Ecto neural progenitor cell (in vitro differentiated cells): ENCODE results near the gene CYP26B1.
A peak's percentile ranks its signal among the peaks of the same experiment; 100 is the strongest.
"Not testable (repeated sequence)": the region's sequence is repeated elsewhere in the genome, so short reads cannot be mapped to it uniquely, and the experiment has no call there.

Experiments used
- DNase-seq: peaks from one replicate; pipeline ENCODE4 v3.0.0-alpha.2; 2018; ENCODE audit warnings: low spot score

CYP26B1 gene

DNA sequence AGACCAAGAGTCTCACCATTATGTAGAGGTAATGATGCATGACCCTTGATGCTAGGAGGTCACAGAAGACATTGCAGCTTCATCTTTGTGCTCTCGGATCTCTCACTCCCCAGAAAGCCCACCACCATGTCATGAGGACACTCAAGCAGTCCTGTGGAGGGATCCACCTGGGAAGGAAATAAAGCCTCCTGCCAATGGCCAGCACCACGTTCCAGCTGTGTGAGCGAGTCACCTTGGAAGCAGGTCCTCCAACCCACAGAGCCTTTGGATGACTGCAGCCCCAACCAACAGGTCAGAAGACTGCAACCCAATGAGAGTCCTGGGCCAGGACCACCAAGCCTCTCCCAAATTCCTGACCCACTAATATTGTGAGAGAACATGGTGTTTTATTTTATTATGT is 38.4 kb downstream of the CYP26B1 start:
- DNase-seq, result peak; percentile 30

DNA sequence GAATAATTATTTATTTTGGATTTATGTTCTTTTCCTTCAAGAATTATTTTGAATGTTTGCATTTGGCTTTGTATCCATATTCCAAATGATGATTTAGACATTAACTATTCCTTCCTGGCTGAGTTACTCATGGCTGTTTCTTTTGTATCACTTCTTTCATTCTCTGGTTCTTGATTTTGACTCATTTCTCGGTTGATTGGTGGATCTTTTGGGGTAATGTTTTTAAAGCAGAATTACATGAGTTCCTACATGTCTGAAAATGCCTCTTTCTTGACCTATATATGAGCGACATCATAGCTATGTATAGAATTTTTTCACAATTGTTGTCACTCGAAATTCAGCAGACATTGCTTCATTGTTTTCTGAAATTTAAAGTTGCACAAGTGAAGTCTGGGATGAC is 39.5 kb downstream of the CYP26B1 start:
- DNase-seq, result no peak

DNA sequence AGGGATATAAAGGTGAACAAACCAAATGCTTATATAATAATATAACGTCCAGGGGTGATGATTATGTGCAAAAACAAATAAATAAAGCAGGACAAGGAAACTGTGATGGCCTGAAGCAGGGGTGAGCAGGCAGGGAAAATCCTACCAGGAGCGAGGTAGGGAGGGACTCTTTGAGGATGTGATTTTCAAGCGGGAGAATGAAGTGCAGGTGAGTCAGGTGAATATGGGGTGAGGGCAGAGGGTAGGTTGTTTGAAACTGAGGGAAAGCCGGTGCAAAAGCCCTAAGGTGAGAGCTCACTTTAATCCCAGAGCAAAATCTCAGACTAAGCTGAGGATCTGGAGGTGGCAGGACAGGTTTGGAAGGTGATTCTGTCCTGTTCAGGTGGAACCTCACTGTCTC is 40.7 kb downstream of the CYP26B1 start:
- DNase-seq, result no peak

DNA sequence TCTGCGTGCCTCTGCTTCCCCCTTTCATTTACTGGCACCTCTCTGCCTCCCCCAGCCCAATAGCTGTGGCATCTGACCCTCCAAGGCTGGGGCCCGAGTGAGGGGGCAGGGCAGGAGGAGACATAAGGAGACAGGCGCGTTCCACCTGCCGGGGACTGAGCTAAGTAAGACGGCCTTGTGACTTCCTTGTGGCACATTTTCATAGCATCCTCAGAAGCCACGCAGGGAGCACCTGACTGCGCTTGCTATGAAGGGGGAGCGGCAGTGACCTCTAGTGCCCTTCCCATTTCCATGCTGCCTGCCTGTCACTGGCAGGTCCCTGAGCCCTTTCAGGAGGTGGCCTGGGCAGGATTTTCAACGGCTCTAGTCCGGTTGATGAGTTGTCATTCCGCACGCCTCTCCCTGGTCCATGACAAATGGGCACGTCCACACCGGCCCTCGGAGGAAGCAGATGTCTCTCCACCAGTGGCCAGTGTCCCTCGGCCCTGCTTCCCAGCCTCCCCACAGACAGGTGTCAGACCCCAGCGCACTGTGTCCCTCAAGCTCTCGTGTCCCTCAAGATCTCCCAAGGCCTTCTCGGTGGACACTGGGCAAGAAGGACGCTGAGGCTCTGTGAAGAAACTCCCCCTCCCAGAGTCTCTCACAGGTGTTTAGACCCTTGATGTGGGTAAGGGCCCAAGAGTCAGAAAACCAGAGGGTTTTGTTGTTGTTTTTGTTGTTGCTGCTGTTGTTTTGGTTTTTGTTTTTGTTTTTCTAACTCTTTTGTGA is 42.7 kb downstream of the CYP26B1 start:
- peak; percentile 44 for DNase-seq

DNA sequence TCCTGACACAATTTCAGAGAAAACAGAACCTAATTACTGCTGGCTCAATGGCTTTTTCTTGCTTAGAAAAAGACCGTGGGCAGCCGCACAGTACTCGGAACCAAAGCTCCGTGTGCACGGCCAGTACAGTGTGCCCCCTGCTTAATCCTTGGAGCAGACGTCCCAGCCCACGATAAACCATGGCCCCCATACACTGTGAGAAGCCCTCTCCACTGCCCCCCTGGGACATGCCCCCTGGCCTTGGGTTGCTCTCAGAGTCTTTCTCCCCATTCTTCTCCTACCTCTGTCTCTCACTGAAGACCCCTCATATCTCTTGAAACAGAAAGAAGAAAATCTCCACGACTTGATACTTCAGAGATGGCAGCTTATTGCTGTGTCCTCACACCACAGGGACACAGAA is 44.0 kb downstream of the CYP26B1 start:
- no peak for DNase-seq

DNA sequence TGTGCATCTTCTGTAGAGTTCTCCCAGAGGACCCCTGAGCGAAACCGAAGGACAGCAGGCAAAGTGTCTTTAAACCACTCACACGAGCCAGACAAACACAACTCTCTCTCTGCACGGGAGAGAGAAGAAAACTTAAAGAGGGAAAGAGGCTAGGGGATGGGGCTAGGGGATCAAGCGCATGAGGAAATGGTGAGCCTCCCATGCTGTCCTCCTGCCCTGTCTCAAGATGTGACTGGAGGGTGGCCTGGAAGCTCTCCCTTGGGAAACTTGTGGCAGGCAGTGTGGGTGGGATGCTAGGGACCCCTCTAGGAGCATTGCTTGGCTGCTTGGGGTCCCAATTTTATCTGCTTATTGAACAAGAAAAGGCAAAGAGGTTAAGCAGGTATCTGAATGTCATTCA is 44.5 kb downstream of the CYP26B1 start:
- peak; percentile 28 for DNase-seq

DNA sequence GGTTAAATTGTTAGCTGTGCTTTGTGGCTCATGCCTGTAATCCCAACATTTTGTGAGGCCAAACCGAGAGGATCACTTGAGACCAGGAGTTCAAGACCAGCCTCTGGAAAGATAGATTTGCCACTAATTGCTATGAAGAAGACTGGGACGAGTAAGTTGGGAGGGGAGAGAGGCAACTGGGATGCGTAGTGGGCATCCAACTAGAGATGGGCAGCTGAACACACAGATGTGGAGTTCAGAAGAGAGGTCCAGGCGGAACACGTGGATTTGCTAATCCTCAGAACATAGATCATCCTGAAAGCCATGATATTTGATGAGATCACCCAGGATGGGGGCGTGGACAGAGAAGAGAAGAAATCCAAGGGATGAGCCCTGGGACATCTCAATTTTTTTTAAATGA is 48.7 kb downstream of the CYP26B1 start:
- DNase-seq, result no peak

DNA sequence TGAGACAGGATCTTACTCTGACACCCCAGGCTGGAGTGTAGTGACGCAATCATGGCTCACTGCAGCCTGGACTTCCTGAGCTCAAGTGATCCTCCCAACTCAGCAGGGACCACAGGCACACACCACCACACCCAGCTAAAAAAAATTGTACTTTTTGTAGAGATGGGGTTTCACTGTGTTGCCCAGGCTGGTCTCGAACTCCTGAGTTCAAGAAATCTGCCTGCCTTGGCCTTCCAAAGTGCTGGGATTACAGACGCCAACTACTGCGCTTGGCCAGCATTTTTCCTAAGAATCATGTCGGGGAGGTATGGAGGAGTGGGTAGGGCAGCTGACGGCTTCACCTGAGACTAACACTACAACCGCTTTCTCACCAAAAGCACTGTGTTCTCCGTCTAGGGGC is 50.4 kb downstream of the CYP26B1 start:
- DNase-seq, result peak; percentile 25

DNA sequence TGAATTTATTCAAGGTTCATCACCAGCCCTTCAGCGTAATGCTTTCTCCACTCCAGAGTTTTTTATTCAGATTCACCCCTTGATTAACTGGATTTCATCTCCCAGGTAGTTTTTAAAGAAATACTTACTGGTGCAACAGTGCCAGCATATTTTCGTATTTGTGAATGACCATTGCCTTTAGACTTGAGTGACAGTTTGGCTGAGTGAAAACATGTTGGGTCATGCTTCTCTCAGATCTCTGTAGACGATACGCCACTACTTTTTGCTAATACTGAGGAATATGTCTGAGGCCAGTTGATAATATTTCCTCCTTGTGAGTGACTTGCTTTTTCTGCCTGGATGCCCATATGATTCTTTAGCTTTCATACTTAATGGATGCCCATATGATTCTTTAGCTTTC is 51.5 kb downstream of the CYP26B1 start:
- no peak for DNase-seq

DNA sequence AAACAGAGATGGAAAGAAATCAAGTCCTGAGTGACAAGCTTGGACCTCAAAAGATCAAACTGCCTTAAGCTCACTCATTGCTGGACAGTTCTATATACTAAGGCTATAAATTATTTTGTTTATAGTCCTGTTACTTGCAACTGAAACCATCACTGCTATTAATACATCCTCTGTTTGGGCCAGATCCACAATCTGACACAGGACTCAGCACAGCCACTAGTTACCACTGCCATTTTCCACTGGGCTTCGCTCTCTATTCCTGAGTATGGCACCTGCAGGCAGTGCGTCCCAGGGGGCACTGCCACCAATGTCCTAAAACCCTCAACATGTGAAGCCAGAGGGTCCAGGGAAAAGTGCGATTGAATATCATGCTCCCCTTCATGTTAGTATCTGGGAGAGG is 52.3 kb downstream of the CYP26B1 start:
- no peak for DNase-seq

DNA sequence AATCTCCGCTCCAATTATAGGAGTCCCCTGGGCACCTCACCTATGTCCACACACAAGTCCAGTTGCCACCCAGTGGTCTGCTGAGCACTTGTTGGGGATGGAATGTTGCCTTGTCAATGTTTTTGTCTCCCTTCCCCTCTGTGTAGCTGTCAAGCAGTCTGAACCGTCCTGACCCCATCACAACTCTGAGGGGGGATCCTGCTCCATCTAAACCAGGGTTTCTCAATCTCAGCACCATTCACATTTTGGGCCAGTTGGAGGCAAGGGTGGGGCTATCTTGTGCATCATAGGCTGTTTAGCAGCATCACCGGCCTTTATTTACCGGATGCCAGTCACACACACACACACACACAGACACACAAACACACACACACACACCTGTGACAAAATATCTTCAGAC is 53.0 kb downstream of the CYP26B1 start:
- DNase-seq, result no peak

DNA sequence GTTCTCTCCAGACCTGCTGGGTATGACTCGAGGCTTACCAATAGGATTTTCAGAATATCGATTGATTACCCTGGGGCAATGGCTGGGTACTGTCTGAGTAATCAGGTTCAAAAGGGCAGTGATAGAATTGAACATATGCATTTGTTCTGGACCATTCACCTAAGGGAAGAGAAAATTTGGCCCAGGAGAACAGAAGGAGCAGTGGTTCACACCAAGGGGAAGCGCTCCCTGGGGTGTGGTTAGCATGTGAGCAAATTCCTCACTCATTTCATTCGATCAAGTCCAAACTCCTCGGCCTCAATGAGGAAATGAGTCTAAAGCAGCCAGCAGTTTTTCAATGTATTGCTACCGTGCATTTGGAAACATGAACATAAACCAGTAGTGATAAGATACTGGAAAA is 55.6 kb downstream of the CYP26B1 start:
- DNase-seq, result no peak

DNA sequence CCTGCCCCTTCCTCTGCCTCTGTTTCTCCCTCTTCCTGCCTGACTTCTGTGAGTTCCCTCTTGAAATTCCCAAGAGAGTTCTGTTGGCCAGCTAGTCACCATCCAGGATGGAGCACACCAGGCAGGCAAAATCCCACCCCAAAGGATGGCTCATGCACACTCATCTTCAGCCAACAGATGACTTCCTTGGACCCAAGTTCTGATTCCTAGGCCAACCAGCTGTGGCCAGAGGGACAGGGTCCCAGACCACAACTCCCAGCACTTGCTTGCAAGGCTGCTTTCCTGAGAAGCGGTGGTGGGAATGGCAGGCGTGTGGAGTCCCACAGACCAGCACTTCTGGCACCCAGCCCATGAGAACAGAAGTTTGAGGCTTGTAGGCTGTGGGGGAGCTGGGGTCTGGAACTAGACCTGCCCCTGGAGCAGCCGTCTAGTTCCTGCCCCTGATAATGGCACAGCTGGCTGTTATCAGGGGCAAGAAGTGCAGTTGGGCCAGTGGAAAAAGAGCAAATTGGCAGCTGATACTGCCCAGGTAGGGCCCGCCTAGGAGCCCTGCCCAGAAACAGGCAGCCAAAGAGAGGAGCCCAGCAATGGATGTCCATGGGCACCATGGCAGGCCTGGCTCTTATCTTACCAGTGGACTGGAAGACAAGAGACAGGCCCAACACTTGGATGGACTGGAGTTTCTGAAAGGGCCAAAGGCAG is 56.7 kb downstream of the CYP26B1 start:
- no peak for DNase-seq

DNA sequence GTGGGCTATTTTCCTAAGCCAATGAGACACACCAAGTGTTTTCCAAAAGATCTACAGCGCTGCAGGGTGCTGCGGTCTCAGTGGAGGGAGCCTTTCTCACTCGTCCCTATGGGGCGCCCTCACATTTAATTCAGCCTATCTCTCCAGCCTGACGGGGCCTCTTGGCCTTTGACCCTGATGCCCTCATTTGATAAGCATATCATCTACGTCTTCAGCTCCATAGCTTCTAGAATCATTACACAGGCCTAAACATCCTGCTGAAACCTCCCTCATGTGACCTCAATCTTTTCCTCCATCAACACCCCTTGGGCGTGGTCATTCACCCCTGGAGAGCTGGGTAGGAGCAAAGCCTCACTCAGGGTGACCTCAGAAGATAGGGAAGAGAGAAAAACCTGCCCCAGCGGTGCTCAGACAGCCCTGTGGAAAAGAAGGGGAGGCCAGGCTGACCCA is 57.4 kb downstream of the CYP26B1 start:
- DNase-seq, result no peak

DNA sequence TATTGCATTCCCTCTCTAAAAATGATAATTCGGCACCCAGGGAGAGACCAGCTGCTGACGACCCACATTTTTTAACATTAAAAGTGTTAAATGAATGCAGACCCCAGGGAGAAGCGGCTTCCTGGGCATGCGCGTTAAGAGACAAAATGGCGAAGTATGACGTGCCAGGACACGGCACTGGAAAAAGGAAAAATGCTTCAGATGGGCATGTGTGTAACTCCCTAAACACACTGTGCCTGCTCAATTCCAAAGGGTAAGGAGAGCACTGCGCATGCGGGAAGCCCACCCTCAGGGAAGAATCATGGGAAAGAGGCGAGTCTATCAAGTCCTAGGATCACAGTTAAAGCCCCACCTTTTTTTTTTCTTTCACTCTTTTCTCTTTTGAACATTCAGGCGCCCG is 58.1 kb downstream of the CYP26B1 start:
- DNase-seq, result no peak

DNA sequence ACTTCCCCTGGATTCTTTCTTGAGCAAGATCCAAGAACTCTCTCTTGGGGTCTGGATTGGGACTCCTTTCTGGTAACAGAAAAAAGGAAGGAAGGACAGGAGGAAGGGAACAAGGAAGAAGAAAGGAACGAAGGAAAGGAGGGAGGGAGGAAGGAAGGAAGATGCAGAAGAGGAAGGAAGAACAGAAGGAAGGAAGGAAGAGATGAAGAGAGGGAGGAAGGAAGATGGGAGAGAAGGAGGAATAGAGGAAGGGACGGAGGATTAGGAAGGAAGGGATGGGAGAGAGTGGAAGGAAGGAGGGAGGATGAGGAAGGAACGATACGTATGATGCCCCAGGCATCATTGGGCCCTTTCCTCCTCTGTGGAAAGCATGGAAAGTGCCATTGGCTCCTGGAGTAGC is 58.6 kb downstream of the CYP26B1 start:
- DNase-seq, result no peak

DNA sequence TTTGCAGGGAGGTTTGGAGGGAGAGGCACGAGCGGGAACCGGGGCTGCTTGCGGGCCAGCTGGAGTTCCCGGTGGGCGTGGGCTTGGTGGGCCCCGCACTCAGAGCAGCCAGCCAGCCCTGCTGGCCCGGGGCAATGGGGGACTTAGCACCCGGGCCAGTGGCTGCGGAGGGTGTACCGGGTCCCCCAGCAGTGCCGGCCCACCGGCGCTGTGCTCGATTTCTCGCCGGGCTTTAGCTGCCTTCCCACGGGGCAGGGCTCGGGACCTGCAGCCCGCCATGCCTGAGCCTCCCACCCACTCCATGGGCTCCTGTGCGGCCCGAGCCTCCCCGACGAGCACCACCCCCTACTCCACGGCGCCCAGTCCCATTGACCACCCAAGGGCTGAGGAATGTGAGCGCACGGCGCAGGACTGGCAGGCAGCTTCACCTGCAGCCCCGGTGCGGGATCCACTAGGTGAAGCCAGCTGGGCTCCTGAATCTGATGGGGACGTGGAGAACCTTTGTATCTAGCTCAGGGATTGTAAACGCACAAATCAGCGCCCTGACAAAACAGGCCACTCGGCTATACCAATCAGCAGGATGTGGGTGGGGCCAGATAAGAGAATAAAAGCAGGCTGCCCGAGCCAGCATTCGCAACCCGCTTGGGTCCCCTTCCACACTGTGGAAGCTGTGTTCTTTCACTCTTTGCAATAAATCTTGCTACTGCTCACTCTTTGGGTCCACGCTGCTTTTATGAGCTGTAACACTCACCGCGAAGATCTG is 60.6 kb downstream of the CYP26B1 start:
- DNase-seq, result not testable (repeated sequence)

DNA sequence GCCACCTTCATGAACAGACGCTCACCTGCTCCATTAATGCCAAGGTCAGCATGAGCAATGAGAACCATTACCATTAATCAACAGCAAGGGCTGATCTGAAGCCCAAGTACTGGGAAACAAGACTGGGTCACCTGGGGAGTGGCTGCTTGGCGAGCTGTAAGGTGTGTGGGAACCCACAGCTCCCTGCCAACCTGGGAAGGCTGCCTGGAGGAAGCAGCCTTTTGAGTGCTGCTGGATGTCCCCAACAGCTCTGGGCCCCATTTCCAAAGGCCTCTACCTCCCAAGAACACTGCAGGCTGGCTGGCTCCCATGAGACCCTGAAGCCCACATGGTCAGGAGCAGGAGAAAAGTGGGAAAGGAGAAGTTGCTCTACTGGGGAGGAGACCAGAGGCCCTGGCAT is 62.1 kb downstream of the CYP26B1 start:
- DNase-seq, result no peak

DNA sequence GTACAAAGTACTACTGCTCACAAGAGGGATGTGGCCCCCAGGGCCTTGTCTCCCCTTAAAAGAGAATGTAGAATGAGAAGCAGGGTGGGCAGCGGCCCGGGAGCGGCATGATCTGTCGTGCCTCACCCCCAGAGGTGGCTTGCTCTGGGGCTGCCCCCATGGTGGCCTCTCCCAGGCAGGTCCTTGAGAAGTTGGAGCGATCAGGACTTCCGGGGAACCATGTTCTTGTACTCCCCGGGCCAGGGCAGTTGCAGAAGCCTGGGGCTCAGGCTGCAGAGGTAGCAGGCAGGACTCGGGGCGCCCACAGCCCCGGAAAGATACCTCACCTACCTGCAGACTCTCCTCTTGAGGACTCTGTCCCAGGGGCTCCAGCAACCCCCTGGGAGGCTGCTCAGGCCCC is 62.6 kb downstream of the CYP26B1 start:
- DNase-seq, result peak; percentile 32

DNA sequence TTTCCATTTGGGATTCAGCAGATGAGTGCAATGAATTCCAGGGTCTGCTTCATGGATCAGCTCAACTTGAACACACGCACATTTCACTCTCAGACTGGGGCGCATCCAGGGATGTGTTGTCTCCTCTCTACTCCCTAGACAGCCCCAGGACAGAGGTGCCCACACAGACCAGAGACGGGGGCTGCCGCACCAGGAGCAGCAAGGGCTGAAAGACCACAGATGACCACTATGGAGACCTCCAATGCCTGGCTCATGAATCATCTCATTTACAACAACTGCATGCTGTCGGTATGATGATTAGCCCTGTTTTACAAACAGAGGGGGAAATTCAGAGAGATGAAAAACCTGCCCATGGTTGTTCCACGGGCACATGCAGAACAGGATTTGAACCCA is 63.1 kb downstream of the CYP26B1 start:
- DNase-seq, result peak; percentile 25

DNA sequence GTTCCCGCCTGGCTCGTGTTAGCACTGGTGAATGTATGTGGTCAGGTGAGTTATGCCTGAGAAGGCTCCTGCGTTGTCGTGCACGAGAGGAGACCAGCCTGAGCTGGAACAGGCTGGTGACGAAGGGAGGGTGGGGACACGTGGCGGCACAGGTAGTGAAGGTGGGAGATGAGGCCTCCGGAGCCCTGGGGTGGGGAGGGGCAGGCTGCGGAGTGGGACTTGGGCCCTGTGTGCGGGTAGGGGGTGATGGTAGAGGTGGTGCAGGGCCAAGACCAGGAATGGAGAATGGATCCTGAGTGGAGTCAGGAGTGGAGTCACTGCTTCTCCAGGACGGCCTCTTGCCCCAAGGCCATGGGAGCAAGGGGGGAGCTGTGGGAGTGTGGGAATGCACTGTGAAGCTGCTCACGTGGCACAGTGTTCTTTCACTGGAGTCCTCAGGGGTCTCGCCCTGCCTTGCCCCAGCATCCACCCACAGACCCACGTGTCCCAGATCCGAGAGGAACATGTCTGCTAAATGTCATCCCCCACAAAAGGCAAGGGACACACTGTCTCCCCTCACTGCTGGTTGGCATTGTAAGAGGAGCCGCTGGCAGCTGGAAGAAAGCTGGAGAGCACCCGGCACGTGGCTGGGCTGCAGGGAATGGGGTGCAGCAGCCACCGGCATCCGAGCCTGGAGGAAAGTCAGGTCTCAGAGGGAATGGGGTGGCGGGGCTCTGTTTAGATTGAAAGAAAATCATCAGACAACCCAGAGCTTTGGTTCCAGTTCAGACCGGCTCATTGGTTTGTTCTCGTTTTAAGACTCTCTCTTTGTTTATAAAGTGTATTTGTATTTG is 63.7 kb downstream of the CYP26B1 start:
- peak; percentile 38 for DNase-seq

DNA sequence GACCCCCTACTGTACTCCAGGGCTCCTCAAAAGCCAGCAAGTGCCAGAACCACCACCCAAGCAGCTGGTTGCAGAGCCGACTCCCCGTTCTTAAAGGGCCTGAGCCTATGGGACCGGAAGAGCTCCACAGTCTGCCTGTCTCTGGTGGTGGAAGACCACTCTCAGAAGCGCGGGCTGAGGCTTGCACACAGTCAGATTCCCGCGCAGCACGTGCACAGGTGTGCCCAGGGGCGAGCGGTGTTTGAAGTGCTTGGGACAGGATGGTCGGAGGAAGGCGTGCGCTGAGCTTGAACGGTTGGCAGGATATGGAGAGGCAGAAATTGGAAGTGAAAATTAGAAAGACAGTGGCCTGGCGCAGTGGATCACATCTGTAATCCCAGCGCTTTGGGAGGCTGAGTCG is 64.8 kb downstream of the CYP26B1 start:
- DNase-seq, result no peak
